SK-N-SH (cell line): Measurements from ENCODE around the gene TXNRD1. TPM values are rescaled to one million over a fixed set of nuclear protein-coding genes. Genes with fewer than 3 reads are reported as not detected.

Source experiments
- CTCF ChIA-PET: fragments of 300-600, 350-600 bp; formaldehyde crosslinking; extraction: SDS; loops from one replicate; lab custom pipeline; 2021; lab: Yijun Ruan, JAX
- POLR2A ChIA-PET: fragments of 350-600 bp; sonication (Branson Sonifier 250); formaldehyde crosslinking; extraction: SDS; loops from one replicate; lab custom pipeline; 2020; ENCODE audit warnings: antibody characterized with exemption, inconsistent platforms; lab: Yijun Ruan, JAX
- DNase-seq: peaks from one replicate; pipeline ENCODE4 v3.0.0; 2012
- H2AFZ ChIP-seq: fragments of 200-600 bp; sonication (generic); 2 replicates; pipeline ENCODE4 v1.8.1; 2016; ENCODE audit warnings: antibody characterized with exemption, mild to moderate bottlenecking, low read depth
- H3F3A ChIP-seq: fragments of 200-600 bp; sonication (generic); replicated peaks from 2 replicates; pipeline ENCODE3; 2016; ENCODE audit warnings: antibody characterized with exemption, mild to moderate bottlenecking; ENCODE audit not compliant: insufficient read depth
- H3K27ac ChIP-seq, 2 experiments: fragments of 200-500 bp in 1 of 2; fragments of 200-600 bp in 1 of 2; sonication (Bioruptor generic) in 1 of 2; sonication (generic), shearing (Covaris generic) in 1 of 2; 2 replicates each; pipeline versions ENCODE4 v1.5.1 to v1.6.1; 2014 to 2016; ENCODE audit warnings: low read depth in 2 of 2, inconsistent platforms in 1 of 2, low read length in 1 of 2, mild to moderate bottlenecking in 1 of 2, mixed read lengths in 1 of 2
- H3K27me3 ChIP-seq: fragments of 200-600 bp; sonication (generic), shearing (Covaris generic); 2 replicates; pipeline ENCODE4 v1.6.1; 2016; ENCODE audit warnings: mixed run types; ENCODE audit not compliant: insufficient read depth
- H3K36me3 ChIP-seq, 2 experiments: fragments of 200-500 bp in 1 of 2; fragments of 200-600 bp in 1 of 2; sonication (Bioruptor generic) in 1 of 2; sonication (generic) in 1 of 2; replicated peaks in 1 of 2; 2 replicates each; pipeline versions ENCODE3 to v1.5.1; 2014 to 2016; ENCODE audit warnings: low read length in 1 of 2, mild to moderate bottlenecking in 1 of 2; ENCODE audit not compliant: insufficient read depth in 2 of 2, control insufficient read depth in 1 of 2
- H3K4me1 ChIP-seq, 2 experiments: fragments of 200-500 bp in 1 of 2; fragments of 200-600 bp in 1 of 2; sonication (Bioruptor generic) in 1 of 2; sonication (generic), shearing (Covaris generic) in 1 of 2; 2 replicates each; pipeline versions ENCODE4 v1.5.1 to v1.6.1; 2014 to 2016; ENCODE audit warnings: low read depth in 1 of 2, low read length in 1 of 2, mixed run types in 1 of 2; ENCODE audit not compliant: insufficient read depth in 2 of 2, control insufficient read depth in 1 of 2
- H3K4me2 ChIP-seq: fragments of 200-600 bp; sonication (generic), shearing (Covaris generic); 2 replicates; pipeline ENCODE4 v1.6.1; 2017; ENCODE audit warnings: mixed run types
- H3K4me3 ChIP-seq, 2 experiments: fragments of 200-500 bp in 1 of 2; fragments of 200-600 bp in 1 of 2; sonication (Bioruptor generic) in 1 of 2; sonication (generic), shearing (Covaris generic) in 1 of 2; 2 replicates each; pipeline versions ENCODE4 v1.5.1 to v1.8.1; 2014 to 2016; ENCODE audit warnings: low read depth in 2 of 2, inconsistent platforms in 1 of 2, low read length in 1 of 2, mild to moderate bottlenecking in 1 of 2, mixed read lengths in 1 of 2, moderate library complexity in 1 of 2
- H3K79me2 ChIP-seq: fragments of 200-600 bp; sonication (generic); 2 replicates; pipeline ENCODE4 v1.8.1; 2017; ENCODE audit warnings: mild to moderate bottlenecking; ENCODE audit not compliant: insufficient read depth
- H3K9ac ChIP-seq: fragments of 200-600 bp; sonication (generic); 2 replicates; pipeline ENCODE4 v1.6.1; 2017; ENCODE audit warnings: mixed run types
- H3K9me2 ChIP-seq: fragments of 200-600 bp; sonication (generic); 2 replicates; pipeline ENCODE4 v1.6.1; 2017; ENCODE audit warnings: mixed run types
- H3K9me3 ChIP-seq: fragments of 200-600 bp; sonication (generic); 2 replicates; pipeline ENCODE4 v1.6.1; 2017; ENCODE audit warnings: mixed run types, mild to moderate bottlenecking, moderate library complexity
- H4K20me1 ChIP-seq: fragments of 200-600 bp; sonication (generic); 2 replicates; pipeline ENCODE4 v1.6.1; 2017; ENCODE audit warnings: mild to moderate bottlenecking, mixed run types; ENCODE audit not compliant: insufficient read depth
- EP300 ChIP-seq, 2 experiments: IDR thresholded peaks; 2 replicates each; pipeline versions ENCODE4 v1.4.0 to v1.6.1; 2012; ENCODE audit warnings: borderline replicate concordance in 1 of 2, low read depth in 1 of 2, low read length in 1 of 2
- FOXJ3 ChIP-seq: sonication (generic); formaldehyde crosslinking; IDR thresholded peaks from 2 replicates; pipeline ENCODE4 v1.5.1; 2020; ENCODE audit warnings: mild to moderate bottlenecking, missing genetic modification reagents
- FOXM1 ChIP-seq: IDR thresholded peaks from 2 replicates; pipeline ENCODE4 v1.4.0; 2012; ENCODE audit warnings: low read depth, mild to moderate bottlenecking
- JUND ChIP-seq: IDR thresholded peaks from 2 replicates; pipeline ENCODE4 v1.4.0; 2012
- RAD21 ChIP-seq: IDR thresholded peaks from 2 replicates; pipeline ENCODE4 v1.6.1; 2012; ENCODE audit warnings: mild to moderate bottlenecking, low read length
- RCOR1 ChIP-seq: fragments of 150-350 bp; IDR thresholded peaks from 2 replicates; pipeline ENCODE4 v1.6.1; 2017; ENCODE audit warnings: antibody characterized with exemption, low read length
- RFX5 ChIP-seq: IDR thresholded peaks from 2 replicates; pipeline ENCODE4 v1.6.1; 2012; ENCODE audit warnings: mild to moderate bottlenecking, improper control_type of control experiment, low read length
- RXRA ChIP-seq: IDR thresholded peaks from 2 replicates; pipeline ENCODE4 v1.4.0; 2012; ENCODE audit warnings: low read depth, mild to moderate bottlenecking, borderline replicate concordance
- SMC3 ChIP-seq: IDR thresholded peaks from 2 replicates; pipeline ENCODE4 v1.6.1; 2012; ENCODE audit warnings: low read depth, low read length, improper control_type of control experiment
- YY1 ChIP-seq: IDR thresholded peaks from 2 replicates; pipeline ENCODE4 v1.4.0; 2012; ENCODE audit warnings: low read depth, mild to moderate bottlenecking
- ZBTB33 ChIP-seq: IDR thresholded peaks from 2 replicates; pipeline ENCODE4 v1.4.0; 2012; ENCODE audit warnings: low read depth, borderline replicate concordance
- WGBS: methylation state at CpG from one replicate; pipeline ENCODE4 v1.1.6; 2017; ENCODE audit warnings: low lambda C conversion rate; 5-methylcytosine and 5-hydroxymethylcytosine counted together
- polyA plus RNA-seq, 3 experiments: library from polyadenylated mRNA; depleted of rRNA; stranded (reverse); fragments of >200 nt; gene quantifications; 2 replicates each; pipeline ENCODE4 v1.2.3, GENCODE V29; 2012
- TF ChIP-seq, protein P1 (sequence below): fragments of 200-600 bp; sonication (generic); IDR thresholded peaks from 2 replicates; pipeline ENCODE4 v1.6.1; 2017; ENCODE audit warnings: antibody characterized with exemption, mild to moderate bottlenecking, moderate library complexity
- TF ChIP-seq, protein P2 (sequence below): fragments of 150-350 bp; IDR thresholded peaks from 2 replicates; pipeline ENCODE4 v1.6.1; 2016; ENCODE audit warnings: mild to moderate bottlenecking, low read depth, low read length
- TF ChIP-seq, protein P3 (sequence below): IDR thresholded peaks from 2 replicates; pipeline ENCODE4; 2012

The TXNRD1 gene
- polyA plus RNA-seq, 1 of the 3 experiments (the other 2 are of a cell fraction), result 143 TPM

- no peaks in the 10 kb centered on the region for H3K79me2 ChIP-seq
- H4K20me1 ChIP-seq, result no peaks in the 10 kb centered on the region
- TF ChIP-seq SMC3, result peak; percentile 54
- peak; percentile 72 for TF ChIP-seq RAD21
- TF ChIP-seq JUND, result no peak
- TF ChIP-seq, protein P1, sequence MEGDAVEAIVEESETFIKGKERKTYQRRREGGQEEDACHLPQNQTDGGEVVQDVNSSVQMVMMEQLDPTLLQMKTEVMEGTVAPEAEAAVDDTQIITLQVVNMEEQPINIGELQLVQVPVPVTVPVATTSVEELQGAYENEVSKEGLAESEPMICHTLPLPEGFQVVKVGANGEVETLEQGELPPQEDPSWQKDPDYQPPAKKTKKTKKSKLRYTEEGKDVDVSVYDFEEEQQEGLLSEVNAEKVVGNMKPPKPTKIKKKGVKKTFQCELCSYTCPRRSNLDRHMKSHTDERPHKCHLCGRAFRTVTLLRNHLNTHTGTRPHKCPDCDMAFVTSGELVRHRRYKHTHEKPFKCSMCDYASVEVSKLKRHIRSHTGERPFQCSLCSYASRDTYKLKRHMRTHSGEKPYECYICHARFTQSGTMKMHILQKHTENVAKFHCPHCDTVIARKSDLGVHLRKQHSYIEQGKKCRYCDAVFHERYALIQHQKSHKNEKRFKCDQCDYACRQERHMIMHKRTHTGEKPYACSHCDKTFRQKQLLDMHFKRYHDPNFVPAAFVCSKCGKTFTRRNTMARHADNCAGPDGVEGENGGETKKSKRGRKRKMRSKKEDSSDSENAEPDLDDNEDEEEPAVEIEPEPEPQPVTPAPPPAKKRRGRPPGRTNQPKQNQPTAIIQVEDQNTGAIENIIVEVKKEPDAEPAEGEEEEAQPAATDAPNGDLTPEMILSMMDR, result peak; percentile 68
- no peak for TF ChIP-seq YY1
- H3K27me3 ChIP-seq, result no peaks in the 10 kb centered on the region
- no peak overlapping the region; a peak in 1 of 4 replicates for H3K4me3 ChIP-seq
- H3K4me2 ChIP-seq, result no peak overlapping the region
- H3K9me2 ChIP-seq, result no peaks in the 10 kb centered on the region
- no peak overlapping the region for H3K27ac ChIP-seq
- ChIA-PET POLR2A (interaction anchor here (0.7 kb wide), 1 partner anchor 343 kb away, joined by 3 read pairs; no protein-coding TSS in a partner anchor), CTCF (interaction anchor here (0.7 to 3.1 kb wide), 12 partner anchors 9 to 158 kb away, joined by 3 to 13 read pairs (median 3); no protein-coding TSS in a partner anchor)
- no peaks in the 10 kb centered on the region for H3K4me1 ChIP-seq
- H3K9ac ChIP-seq, result no peak overlapping the region
- WGBS, result 96% methylated on average over 4 of the region's 5 CpGs
- H3K9me3 ChIP-seq, result no peaks in the 10 kb centered on the region
- DNase-seq, result peak; percentile 58
- no peak overlapping the region for H2AFZ ChIP-seq
- H3F3A ChIP-seq, result peaks cover 7% of the 10 kb centered on the region
- H3K36me3 ChIP-seq, result peaks cover 7 to 12% of the 10 kb centered on the region in 2 experiments
These were observed 142.9 kb downstream of the TXNRD1 start for GRCh38 chr12:104358353-104359003.

GRCh38 chr12:104359216-104359615, 143.6 kb downstream of the TXNRD1 start:
- Histone ChIP-seq H3K4me2 (no peak overlapping the region), H3K36me3 (peaks cover 7 to 11% of the 10 kb centered on the region in 2 experiments), H3F3A (peaks cover 7% of the 10 kb centered on the region), H3K9ac (no peak overlapping the region), H2AFZ (no peak overlapping the region), H3K9me2 (no peaks in the 10 kb centered on the region), H3K27me3 (no peaks in the 10 kb centered on the region), H3K4me1 (no peaks in the 10 kb centered on the region), H3K79me2 (no peaks in the 10 kb centered on the region), H3K9me3 (no peaks in the 10 kb centered on the region), H3K4me3 (no peak overlapping the region), H4K20me1 (no peaks in the 10 kb centered on the region), H3K27ac (no peak overlapping the region)
- 98% methylated on average over 9 of the region's 10 CpGs for WGBS
- ChIA-PET POLR2A (no interaction called here), CTCF (interaction anchor here (0.6 to 3.1 kb wide), 9 partner anchors 8 to 195 kb away, joined by 3 to 13 read pairs (median 3); no protein-coding TSS in a partner anchor)
- no peak for TF ChIP-seq JUND
- no peak for TF ChIP-seq FOXM1
- no peak for TF ChIP-seq YY1
- no peak for TF ChIP-seq RXRA
- no peak for DNase-seq

GRCh38 chr12:104360157-104360556, 144.6 kb downstream of the TXNRD1 start:
- no peak overlapping the region for H3K27ac ChIP-seq
- no peaks in the 10 kb centered on the region for H3K4me1 ChIP-seq
- H3K9ac ChIP-seq, result no peak overlapping the region
- no peak overlapping the region for H3K4me2 ChIP-seq
- no peaks in the 10 kb centered on the region for H3K9me2 ChIP-seq
- no peak overlapping the region for H3K4me3 ChIP-seq
- no peaks in the 10 kb centered on the region for H3K9me3 ChIP-seq
- peaks cover under 1 to 1% of the 10 kb centered on the region in 2 experiments for H3K36me3 ChIP-seq
- 94% methylated on average over 3 of the region's 3 CpGs for WGBS
- no peaks in the 10 kb centered on the region for H3K79me2 ChIP-seq
- ChIA-PET POLR2A (no interaction called here), CTCF (interaction anchor here (0.7 to 3.1 kb wide), 3 partner anchors 22 to 160 kb away, joined by 3 to 9 read pairs (median 5); no protein-coding TSS in a partner anchor)
- no peaks in the 10 kb centered on the region for H4K20me1 ChIP-seq
- H2AFZ ChIP-seq, result no peak overlapping the region
- no peaks in the 10 kb centered on the region for H3K27me3 ChIP-seq
- no peak for DNase-seq
- peaks cover 7% of the 10 kb centered on the region for H3F3A ChIP-seq
- no peak for TF ChIP-seq FOXM1
- no peak for TF ChIP-seq RCOR1
- TF ChIP-seq, protein P2, sequence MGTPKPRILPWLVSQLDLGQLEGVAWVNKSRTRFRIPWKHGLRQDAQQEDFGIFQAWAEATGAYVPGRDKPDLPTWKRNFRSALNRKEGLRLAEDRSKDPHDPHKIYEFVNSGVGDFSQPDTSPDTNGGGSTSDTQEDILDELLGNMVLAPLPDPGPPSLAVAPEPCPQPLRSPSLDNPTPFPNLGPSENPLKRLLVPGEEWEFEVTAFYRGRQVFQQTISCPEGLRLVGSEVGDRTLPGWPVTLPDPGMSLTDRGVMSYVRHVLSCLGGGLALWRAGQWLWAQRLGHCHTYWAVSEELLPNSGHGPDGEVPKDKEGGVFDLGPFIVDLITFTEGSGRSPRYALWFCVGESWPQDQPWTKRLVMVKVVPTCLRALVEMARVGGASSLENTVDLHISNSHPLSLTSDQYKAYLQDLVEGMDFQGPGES, result no peak
- TF ChIP-seq, protein P3, sequence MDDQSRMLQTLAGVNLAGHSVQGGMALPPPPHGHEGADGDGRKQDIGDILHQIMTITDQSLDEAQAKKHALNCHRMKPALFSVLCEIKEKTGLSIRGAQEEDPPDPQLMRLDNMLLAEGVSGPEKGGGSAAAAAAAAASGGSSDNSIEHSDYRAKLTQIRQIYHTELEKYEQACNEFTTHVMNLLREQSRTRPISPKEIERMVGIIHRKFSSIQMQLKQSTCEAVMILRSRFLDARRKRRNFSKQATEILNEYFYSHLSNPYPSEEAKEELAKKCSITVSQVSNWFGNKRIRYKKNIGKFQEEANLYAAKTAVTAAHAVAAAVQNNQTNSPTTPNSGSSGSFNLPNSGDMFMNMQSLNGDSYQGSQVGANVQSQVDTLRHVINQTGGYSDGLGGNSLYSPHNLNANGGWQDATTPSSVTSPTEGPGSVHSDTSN, result no peak
- no peak for TF ChIP-seq FOXJ3 (CRISPR knock-in tag)
- TF ChIP-seq EP300 (IDR thresholded peaks at IDR 0.05; ENCODE audit: borderline replicate concordance in 1 of 2, low read depth in 1 of 2, low read length in 1 of 2), result no peak
- TF ChIP-seq ZBTB33, result no peak
- TF ChIP-seq RFX5, result no peak
